Natural killer cell treated with Interleukin-12 subunit alpha and Interleukin-12 subunit beta and Interleukin-15 and Interleukin-18, amount 100 ng/mL, for 72 hours (primary cell): ENCODE data around the gene CACNA2D2. TPM values are rescaled to one million over a fixed set of nuclear protein-coding genes. Genes with fewer than 3 reads are reported as not detected.

Experiments
- ATAC-seq, 2 donors: fragments of 150-1000 bp; cut with Tn5 transposase in 1 of 2; sonication (Bioruptor Pico), chemical (Tn5 transposase) in 1 of 2; 2 replicates each; pipeline ENCODE4 v1.10.0; 2021
- DNase-seq: peaks from one replicate; pipeline ENCODE4 v3.0.0; 2022; ENCODE audit warnings: low spot score
- H3K27ac Mint-ChIP-seq, 2 donors: 1 replicate in 1 of 2; 2 replicates in 1 of 2; pipeline ENCODE4 v1.8.0; 2022; ENCODE audit warnings: mixed read lengths in 2 of 2, mild to moderate bottlenecking in 1 of 2, moderate library complexity in 1 of 2
- H3K27me3 Mint-ChIP-seq, 2 donors: 1 replicate in 1 of 2; 2 replicates in 1 of 2; pipeline ENCODE4 v1.8.0; 2022; ENCODE audit warnings: mixed read lengths in 2 of 2
- H3K36me3 Mint-ChIP-seq: one replicate; pipeline ENCODE4 v1.8.0; 2022; ENCODE audit warnings: mixed read lengths
- H3K4me1 Mint-ChIP-seq, 2 donors: 1 replicate in 1 of 2; 2 replicates in 1 of 2; pipeline ENCODE4 v1.8.0; 2022; ENCODE audit warnings: low read depth in 2 of 2, mixed read lengths in 2 of 2, mild to moderate bottlenecking in 1 of 2
- H3K4me3 Mint-ChIP-seq: one replicate; pipeline ENCODE4 v1.8.0; 2022; ENCODE audit warnings: mixed read lengths
- H3K9me3 Mint-ChIP-seq: 2 replicates; pipeline ENCODE4 v1.8.0; 2022; ENCODE audit warnings: mixed read lengths
- total RNA-seq, 2 donors: library from RNA; stranded (reverse); gene quantifications; one replicate each; pipeline ENCODE4 v1.2.3, GENCODE V29; 2022

CACNA2D2 gene
- total RNA-seq, 2 donors from 2014 or later: 1.6 to 1.7 TPM

GRCh38 chr3:50478671-50479260, 24.7 kb downstream of the CACNA2D2 start:
- H3K27me3 Mint-ChIP-seq: no peaks in the 10 kb centered on the region

GRCh38 chr3:50478051-50478450, 25.4 kb downstream of the CACNA2D2 start:
- peaks cover 13 to 17% of the 10 kb centered on the region in 2 donors for H3K4me1 Mint-ChIP-seq
- ATAC-seq (no peak), DNase-seq (no peak)
- no peaks in the 10 kb centered on the region for H3K36me3 Mint-ChIP-seq
- no peaks in the 10 kb centered on the region for H3K9me3 Mint-ChIP-seq
- no peak overlapping the region for H3K4me3 Mint-ChIP-seq
- no peak overlapping the region for H3K27ac Mint-ChIP-seq
- no peaks in the 10 kb centered on the region for H3K27me3 Mint-ChIP-seq

More at GRCh38 chr3:50478671-50479260, 24.7 kb downstream of the CACNA2D2 start:
- Mint-ChIP-seq H3K27ac (peak overlapping the region; percentile 54 to 69), H3K36me3 (no peaks in the 10 kb centered on the region), H3K9me3 (no peaks in the 10 kb centered on the region), H3K4me1 (peaks cover 9 to 13% of the 10 kb centered on the region in 2 donors), H3K4me3 (no peak overlapping the region)
- ATAC-seq (no peak), DNase-seq (no peak)

GRCh38 chr3:50475348-50475747, 28.1 kb downstream of the CACNA2D2 start:
- peak overlapping the region in 1 of 2 donors; percentile 39 for H3K27ac Mint-ChIP-seq
- no peaks in the 10 kb centered on the region for H3K36me3 Mint-ChIP-seq
- no peak for ATAC-seq

GRCh38 chr3:50474717-50475116, 28.7 kb downstream of the CACNA2D2 start:
- DNase-seq: no peak
- Mint-ChIP-seq H3K27ac (peak overlapping the region in 1 of 2 donors; percentile 39), H3K9me3 (no peaks in the 10 kb centered on the region), H3K4me3 (no peak overlapping the region), H3K4me1 (peaks cover 21 to 22% of the 10 kb centered on the region in 2 donors), H3K27me3 (no peaks in the 10 kb centered on the region), H3K36me3 (no peaks in the 10 kb centered on the region)
- no peak for ATAC-seq

More at GRCh38 chr3:50475348-50475747, 28.1 kb downstream of the CACNA2D2 start:
- Mint-ChIP-seq H3K9me3 (no peaks in the 10 kb centered on the region), H3K4me1 (peaks cover 21 to 22% of the 10 kb centered on the region in 2 donors), H3K27me3 (no peaks in the 10 kb centered on the region), H3K4me3 (no peak overlapping the region)
- DNase-seq: no peak

GRCh38 chr3:50473768-50474167, 29.7 kb downstream of the CACNA2D2 start:
- ATAC-seq: no peak
- peaks cover 15 to 22% of the 10 kb centered on the region in 2 donors for H3K4me1 Mint-ChIP-seq
- no peak overlapping the region for H3K27ac Mint-ChIP-seq
- H3K9me3 Mint-ChIP-seq: no peaks in the 10 kb centered on the region
- no peak for DNase-seq
- no peaks in the 10 kb centered on the region for H3K36me3 Mint-ChIP-seq
- H3K4me3 Mint-ChIP-seq: no peak overlapping the region
- no peaks in the 10 kb centered on the region for H3K27me3 Mint-ChIP-seq

GRCh38 chr3:50472958-50473357, 30.5 kb downstream of the CACNA2D2 start:
- Mint-ChIP-seq H3K4me1 (peaks cover 15 to 22% of the 10 kb centered on the region in 2 donors), H3K9me3 (no peaks in the 10 kb centered on the region), H3K27me3 (no peaks in the 10 kb centered on the region), H3K4me3 (peak overlapping the region; percentile 54), H3K27ac (peak overlapping the region in 1 of 2 donors; percentile 18), H3K36me3 (no peaks in the 10 kb centered on the region)
- no peak for DNase-seq
- ATAC-seq: peak; percentile 37 to 59

GRCh38 chr3:50470658-50471057, 32.8 kb downstream of the CACNA2D2 start:
- no peaks in the 10 kb centered on the region for H3K36me3 Mint-ChIP-seq
- ATAC-seq (no peak), DNase-seq (no peak)
- peaks cover 18 to 36% of the 10 kb centered on the region in 2 donors for H3K4me1 Mint-ChIP-seq
- H3K4me3 Mint-ChIP-seq: no peak overlapping the region
- H3K27me3 Mint-ChIP-seq: no peaks in the 10 kb centered on the region
- no peak overlapping the region for H3K27ac Mint-ChIP-seq
- H3K9me3 Mint-ChIP-seq: no peaks in the 10 kb centered on the region

GRCh38 chr3:50467919-50468318, 35.5 kb downstream of the CACNA2D2 start:
- Mint-ChIP-seq H3K36me3 (no peaks in the 10 kb centered on the region), H3K27ac (no peak overlapping the region), H3K27me3 (no peaks in the 10 kb centered on the region), H3K4me1 (peaks cover 13 to 32% of the 10 kb centered on the region in 2 donors), H3K9me3 (no peaks in the 10 kb centered on the region), H3K4me3 (no peak overlapping the region)
- DNase-seq: no peak
- ATAC-seq: no peak

GRCh38 chr3:50466177-50466576, 37.3 kb downstream of the CACNA2D2 start:
- Mint-ChIP-seq H3K27ac (no peak overlapping the region), H3K4me1 (peaks cover 6 to 24% of the 10 kb centered on the region in 2 donors), H3K9me3 (no peaks in the 10 kb centered on the region), H3K27me3 (peaks cover 0 to 2% of the 10 kb centered on the region in 2 donors), H3K4me3 (no peak overlapping the region), H3K36me3 (no peaks in the 10 kb centered on the region)
- DNase-seq: no peak
- ATAC-seq: peak; percentile 40 to 43

GRCh38 chr3:50464569-50464968, 38.9 kb downstream of the CACNA2D2 start:
- Mint-ChIP-seq H3K27me3 (peaks cover 0 to 2% of the 10 kb centered on the region in 2 donors), H3K4me3 (no peak overlapping the region), H3K9me3 (no peaks in the 10 kb centered on the region), H3K27ac (no peak overlapping the region), H3K4me1 (peaks cover 6 to 24% of the 10 kb centered on the region in 2 donors), H3K36me3 (no peaks in the 10 kb centered on the region)
- ATAC-seq: no peak
- no peak for DNase-seq

GRCh38 chr3:50459785-50460184, 43.6 kb downstream of the CACNA2D2 start:
- H3K4me3 Mint-ChIP-seq: no peak overlapping the region
- ATAC-seq: no peak
- H3K36me3 Mint-ChIP-seq: no peaks in the 10 kb centered on the region
- H3K27ac Mint-ChIP-seq: no peak overlapping the region
- no peak for DNase-seq
- peaks cover 0 to 2% of the 10 kb centered on the region in 2 donors for H3K27me3 Mint-ChIP-seq
- H3K9me3 Mint-ChIP-seq: no peaks in the 10 kb centered on the region
- peaks cover 0 to 7% of the 10 kb centered on the region in 2 donors for H3K4me1 Mint-ChIP-seq

- no peak overlapping the region for H3K4me3 Mint-ChIP-seq
- no peak for DNase-seq
- H3K9me3 Mint-ChIP-seq: no peaks in the 10 kb centered on the region
- no peaks in the 10 kb centered on the region for H3K36me3 Mint-ChIP-seq
- H3K27me3 Mint-ChIP-seq: peaks cover 0 to 2% of the 10 kb centered on the region in 2 donors
- no peak overlapping the region for H3K27ac Mint-ChIP-seq
- ATAC-seq: no peak
- peaks cover 0 to 3% of the 10 kb centered on the region in 2 donors for H3K4me1 Mint-ChIP-seq
Observed at GRCh38 chr3:50457988-50458387, 45.4 kb downstream of the CACNA2D2 start.

GRCh38 chr3:50455161-50456018, 48.0 kb downstream of the CACNA2D2 start:
- Mint-ChIP-seq H3K9me3 (no peaks in the 10 kb centered on the region), H3K4me1 (peaks cover 5 to 9% of the 10 kb centered on the region in 2 donors), H3K4me3 (no peak overlapping the region), H3K27me3 (no peaks in the 10 kb centered on the region), H3K36me3 (no peaks in the 10 kb centered on the region), H3K27ac (no peak overlapping the region)
- no peak for ATAC-seq
- DNase-seq: no peak

- DNase-seq: no peak
- Mint-ChIP-seq H3K4me1 (peaks cover 9 to 12% of the 10 kb centered on the region in 2 donors), H3K4me3 (no peak overlapping the region), H3K27me3 (no peaks in the 10 kb centered on the region), H3K36me3 (no peaks in the 10 kb centered on the region), H3K9me3 (no peaks in the 10 kb centered on the region), H3K27ac (no peak overlapping the region)
- ATAC-seq: no peak
Observed at GRCh38 chr3:50454481-50455070, 48.9 kb downstream of the CACNA2D2 start.
